EH (cell line): ENCODE measurements around the gene FGB.
"Not testable (repeated sequence)": the region's sequence is repeated elsewhere in the genome, so short reads cannot be mapped to it uniquely, and the experiment has no call there.

Source experiments
- DNase-seq: peaks from one replicate; pipeline ENCODE4 v3.0.0-alpha.2; 2015; ENCODE audit warnings: low read depth

FGB gene

DNA sequence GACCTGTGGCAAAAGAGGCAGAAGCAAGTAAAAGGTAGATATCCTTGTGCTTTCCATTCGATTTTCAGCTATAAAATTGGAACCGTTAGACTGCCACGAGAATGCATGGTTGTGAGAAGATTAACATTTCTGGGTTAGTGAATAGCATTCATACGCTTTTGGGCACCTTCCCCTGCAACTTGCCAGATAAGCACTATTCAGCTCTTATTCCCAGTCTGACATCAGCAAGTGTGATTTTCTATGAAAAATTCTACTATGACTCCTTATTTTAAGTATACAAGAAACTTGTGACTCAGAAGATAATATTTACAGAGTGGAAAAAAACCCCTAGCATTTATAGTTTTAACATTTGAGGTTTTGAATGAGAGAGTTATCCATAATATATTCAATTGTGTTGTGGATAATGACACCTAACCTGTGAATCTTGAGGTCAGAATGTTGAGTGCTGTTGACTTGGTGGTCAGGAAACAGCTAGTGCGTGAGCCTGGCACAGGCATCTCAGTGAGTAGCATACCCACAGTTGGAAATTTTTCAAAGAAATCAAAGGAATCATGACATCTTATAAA, 3.9 kb downstream of the FGB start:
- no peak for DNase-seq

DNA sequence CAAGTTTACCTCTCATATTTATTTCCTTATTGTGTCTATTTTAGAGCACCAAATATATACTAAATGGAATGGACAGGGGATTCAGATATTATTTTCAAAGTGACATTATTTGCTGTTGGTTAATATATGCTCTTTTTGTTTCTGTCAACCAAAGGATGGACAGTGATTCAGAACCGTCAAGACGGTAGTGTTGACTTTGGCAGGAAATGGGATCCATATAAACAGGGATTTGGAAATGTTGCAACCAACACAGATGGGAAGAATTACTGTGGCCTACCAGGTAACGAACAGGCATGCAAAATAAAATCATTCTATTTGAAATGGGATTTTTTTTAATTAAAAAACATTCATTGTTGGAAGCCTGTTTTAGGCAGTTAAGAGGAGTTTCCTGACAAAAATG, 6.2 kb downstream of the FGB start:
- no peak for DNase-seq

DNA sequence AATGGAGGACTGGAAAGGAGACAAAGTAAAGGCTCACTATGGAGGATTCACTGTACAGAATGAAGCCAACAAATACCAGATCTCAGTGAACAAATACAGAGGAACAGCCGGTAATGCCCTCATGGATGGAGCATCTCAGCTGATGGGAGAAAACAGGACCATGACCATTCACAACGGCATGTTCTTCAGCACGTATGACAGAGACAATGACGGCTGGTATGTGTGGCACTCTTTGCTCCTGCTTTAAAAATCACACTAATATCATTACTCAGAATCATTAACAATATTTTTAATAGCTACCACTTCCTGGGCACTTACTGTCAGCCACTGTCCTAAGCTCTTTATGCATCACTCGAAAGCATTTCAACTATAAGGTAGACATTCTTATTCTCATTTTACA, 6.8 kb downstream of the FGB start:
- DNase-seq = no peak

DNA sequence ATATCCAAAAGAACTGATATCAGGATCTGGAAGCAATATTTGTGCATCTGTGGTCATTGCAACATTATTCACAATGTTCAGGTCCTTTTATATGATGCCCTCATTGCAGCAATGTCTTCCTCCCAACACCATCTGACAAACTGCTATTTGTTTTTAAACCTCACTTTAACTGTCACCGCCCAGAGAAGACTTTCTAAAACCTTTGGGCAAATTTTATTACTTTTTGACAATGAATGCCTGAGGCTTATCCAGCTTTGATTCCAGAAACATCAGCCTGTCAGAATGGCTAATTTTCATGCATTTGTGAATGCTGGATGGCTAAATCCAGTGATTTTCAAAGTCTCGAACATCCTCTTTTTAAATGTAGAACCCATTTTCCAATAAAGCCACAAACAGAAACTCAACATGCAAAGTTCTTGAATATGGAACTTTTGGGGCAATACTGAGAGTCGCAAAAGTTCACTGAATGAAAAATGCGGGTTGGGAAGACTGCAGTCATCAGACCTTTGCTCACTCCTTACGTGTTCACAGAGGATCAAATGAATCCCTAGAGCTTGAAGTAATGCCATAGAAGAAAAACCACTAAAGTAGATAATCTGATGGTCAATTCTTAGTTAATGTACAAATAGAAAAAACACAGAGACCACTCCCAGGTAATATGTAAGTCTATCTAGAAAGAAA, 10.5 kb downstream of the FGB start:
- DNase-seq = no peak

DNA sequence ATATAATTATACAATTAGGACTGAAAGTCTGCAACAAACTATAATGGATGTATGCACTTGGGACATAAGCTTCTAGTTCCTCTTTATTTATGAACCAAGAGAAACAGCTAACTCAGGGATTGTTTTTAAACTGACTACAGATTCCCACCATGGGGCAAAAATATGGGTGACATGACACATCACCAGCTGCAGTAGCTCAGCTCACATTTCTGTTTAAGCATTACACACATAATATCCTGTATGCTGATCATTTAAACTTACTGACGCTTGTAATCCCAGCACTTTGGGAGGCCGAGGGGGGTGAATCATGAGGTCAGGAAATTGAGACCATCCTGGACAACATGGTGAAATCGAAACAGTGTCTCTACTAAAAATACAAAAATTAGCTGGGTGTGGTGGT, 11.5 kb downstream of the FGB start:
- no peak for DNase-seq

DNA sequence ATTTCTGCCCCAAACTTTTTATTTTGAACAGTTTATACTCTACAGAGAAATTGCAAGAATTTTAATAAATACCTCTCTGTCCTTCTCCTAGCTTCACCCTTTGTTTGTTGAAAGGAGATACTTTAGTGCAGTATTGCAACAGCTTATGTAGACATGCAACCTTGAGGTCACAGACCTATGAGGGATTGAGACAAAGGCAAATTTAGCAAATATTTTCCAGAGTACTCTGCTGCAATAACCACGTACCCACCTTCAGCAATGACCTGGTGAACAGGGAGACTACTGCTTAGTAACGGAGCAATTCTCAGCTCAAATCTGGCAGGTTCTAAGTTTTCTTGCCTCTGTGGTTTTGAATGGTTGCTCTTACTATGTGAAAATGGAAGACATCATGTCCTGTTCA, 14.5 kb downstream of the FGB start:
- DNase-seq = no peak

DNA sequence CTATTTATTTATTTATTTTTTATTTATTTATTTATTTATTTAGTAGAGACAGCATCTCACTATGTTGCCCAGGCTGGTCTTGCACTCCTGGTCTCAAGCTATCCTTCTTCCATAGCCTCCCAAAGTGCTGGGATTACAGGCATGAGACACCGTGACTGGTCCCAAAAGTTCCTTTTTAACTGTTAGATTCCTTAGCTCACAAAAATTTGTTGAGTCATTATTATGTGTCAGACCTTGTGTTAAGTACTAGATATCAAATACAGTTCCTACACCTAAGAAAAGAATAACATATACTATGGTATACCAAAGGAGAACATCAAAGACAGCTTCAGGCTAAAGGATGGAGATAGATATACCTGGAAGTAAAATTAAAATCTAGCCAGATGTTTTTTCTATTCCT, 16.1 kb downstream of the FGB start:
- no peak for DNase-seq

DNA sequence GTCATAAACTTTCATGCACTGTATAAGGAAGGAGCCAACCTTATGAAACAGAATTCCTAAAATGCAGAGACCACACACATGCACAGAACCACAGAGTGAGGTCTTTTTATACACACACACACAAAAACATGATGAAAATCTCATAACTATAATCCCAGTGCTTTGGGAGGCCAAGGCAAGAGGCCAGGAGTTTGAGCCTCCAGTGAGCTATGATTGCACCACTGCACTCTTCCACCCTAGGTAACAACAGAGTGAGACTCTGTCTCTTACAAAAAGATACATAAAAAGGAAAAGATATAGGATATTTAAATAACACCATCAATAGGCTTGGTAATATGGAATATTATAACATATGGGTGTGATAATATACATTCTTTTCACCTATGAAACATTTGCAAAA, 17.1 kb downstream of the FGB start:
- DNase-seq = no peak

DNA sequence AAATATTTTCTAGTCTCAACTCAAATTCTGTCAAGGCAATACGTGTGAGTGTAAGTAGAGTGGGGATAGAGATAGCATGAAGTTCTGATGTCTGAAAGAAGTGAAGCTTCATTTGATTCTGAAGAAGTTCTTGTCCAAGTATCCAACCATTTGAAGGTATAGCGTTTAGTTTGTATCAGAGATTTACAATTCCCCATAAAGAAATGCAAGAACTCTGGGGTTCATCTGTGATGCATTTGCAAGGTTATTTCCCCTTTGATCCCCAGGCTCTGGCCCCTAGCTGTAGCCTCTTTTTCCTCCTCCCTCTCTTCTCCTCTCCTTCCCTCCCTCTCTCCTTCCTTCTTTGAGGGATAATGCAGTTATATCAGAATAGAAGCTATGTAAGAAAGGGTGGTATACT, 19.9 kb downstream of the FGB start:
- no peak for DNase-seq

DNA sequence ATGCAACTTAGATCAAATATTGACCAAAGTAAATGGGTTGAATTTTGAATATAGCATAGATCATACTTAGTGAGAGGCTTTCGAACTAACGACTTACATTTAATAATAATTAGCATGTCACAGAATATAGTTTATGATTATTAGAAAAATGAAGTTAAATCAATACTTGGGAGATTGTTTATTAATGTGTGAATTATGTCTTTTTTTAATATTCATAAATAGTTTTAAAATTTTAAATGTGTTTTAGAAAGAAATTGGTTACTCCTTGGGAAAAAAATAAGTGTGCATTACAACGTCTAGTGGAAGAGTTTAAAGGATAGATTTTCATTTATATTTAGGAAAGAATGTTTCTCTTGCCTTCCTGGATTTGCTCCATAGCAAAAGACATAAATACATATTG, 20.4 kb downstream of the FGB start:
- no peak for DNase-seq

DNA sequence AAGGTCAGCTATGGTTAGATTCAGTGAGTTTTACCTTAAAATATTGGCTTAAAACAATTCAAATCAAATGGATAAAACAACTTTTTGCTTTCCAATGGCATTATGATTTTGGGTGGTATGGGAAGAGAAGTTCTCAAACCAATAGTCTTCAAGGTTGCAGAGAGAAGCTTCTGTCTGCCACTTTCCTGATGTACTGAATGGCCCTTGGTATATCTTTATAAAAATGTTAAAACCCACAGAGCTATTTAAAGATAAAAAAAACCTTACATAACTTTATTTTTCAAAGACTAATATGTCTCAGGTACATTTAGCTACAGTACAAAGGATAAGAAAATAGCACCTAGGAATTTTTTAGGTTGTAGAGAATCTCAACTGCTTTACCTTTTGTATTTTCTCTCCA, 20.9 kb downstream of the FGB start:
- DNase-seq = no peak

DNA sequence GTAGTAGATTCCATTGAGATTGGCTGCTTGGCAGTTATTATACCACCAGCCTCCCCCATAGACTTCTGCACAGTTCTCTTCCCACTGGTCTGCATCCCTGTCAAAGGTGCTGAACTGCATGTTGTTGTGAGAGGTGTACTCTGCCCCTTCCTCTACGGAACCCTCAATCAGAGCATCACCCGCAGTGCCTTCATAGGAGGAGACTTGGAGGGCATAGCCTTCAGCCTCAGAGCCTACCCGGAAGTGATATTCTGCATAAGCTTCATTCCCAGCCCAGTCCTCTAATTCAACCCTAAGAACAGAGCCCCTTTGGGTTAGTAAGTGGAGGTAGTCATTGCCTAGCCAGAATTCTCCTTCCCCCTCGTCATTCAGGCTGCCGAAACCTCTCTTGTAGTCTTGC, 21.4 kb downstream of the FGB start:
- no peak for DNase-seq

DNA sequence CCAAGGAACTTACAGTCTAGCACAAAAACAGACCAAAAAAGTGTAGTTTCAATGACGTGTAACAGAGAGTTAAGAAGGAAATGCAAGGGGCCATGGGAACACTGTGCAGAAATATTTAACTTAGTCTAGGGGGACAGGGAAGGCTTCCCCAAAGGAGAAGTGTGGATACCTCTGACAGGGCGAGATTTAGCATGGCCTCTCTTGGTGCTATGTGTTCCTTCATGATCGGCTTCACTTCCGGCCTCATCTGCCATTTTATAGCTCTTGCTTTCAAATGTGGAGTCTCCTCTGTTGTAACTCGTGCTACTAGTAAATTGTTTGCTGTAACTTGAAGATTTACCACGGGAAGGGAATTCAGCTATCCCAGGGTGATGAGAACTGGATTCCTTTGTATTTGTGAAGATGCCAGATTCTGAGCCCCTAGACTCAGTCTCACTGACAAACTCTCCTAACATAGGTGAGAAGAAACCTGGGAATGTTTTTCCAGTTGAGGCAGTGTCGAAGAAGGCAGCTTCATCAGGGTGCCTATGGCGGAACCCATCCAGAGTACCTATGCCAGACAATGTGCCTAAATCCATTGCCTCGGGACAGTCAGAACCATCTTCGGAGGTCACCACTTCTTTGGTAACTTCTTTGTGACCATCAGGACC, 22.7 kb downstream of the FGB start:
- no peak for DNase-seq

DNA sequence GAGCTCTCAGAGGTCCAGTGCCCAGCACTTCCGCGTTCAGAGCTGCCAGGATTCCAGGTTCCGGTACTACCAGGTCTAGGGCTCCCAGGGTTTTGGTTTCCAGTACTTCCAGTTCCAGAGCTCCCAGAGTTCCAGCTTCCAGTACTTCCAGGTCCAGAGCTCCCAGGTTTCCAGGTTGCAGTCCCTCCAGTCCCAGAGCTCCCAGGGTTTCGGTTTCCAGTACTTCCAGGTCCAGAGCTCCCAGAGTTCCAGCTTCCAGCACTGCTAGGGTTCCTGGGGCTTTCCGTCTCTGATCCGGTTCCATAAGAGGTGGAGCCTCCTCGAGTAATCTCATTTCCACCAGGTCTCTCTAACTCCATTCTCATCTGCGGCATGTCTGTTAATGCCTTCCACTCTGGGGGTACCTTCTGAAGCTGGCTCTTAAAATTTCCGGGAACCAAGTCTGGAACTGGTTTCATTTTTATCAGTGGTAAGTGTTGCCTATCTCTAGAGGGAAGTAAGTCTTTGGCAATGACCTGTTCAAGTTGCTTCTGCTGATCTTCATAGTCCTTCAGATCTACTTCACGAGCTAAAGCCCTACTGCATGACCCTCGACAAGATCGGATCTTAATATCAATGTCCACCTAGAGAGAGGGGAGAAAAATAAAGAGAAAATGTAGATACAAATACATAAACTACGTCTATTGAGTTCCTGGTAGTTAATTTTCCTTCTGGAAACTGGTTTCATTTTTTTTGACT, 23.7 kb downstream of the FGB start:
- DNase-seq = no peak

DNA sequence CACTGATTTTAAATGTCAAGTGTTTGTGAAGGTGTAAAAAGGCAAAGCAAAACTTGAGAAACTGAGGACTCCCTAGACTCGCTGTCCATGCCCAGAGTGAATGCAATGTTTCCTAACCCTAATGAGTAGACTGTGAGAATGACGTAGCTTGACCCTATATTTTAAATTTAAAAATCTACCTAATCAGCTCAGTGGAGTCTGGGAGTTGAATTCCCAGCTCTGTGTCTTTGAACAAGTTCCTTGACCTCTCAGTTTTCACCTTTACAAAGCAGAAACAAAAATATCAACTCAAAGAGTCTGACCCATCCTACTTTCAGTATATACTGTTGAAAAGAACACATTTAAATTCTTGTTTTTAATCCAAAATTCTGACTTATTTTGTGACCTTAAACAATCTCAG, 25.4 kb downstream of the FGB start:
- no peak for DNase-seq

DNA sequence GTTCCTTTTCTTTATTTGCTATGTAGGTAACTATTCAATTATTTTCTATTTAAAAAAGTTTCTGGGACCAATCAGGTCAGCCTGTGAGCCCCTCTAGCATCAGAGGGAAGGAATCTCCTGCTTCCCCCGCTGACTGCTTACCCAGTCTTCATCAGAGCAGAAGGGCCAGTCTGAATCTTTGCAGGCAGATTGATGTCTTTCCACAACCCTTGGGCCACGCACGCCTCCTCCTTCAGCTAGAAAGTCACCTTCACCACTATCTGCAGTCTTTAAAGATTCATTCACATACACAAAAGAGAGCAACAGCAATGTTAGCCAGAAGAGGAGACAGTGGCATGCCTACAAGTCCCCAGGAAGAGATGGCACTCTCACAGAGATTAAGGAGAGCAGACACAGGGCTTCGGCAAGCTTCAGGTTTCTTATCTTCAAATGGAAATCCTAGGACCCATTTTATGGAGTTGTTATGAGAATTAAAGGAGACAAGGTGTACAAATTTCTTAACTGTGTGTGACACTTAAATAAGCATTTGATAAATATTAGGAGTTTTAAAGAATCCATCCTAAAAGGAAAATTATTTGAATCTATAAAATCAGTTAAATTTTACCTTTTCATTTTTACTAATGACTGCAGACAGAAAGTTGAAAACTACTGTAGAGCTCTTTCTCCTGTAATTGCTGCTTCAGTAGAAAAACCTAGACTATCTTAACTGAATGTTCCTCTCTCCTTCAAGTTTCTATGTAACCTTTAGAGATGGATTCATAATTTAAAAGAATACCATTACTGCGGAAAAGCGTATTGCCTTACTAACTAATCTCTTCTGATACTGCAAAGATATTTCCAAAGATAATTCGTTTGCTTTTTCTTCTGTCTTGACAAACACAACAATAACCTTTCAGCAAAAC, 26.7 kb downstream of the FGB start:
- DNase-seq = no peak

DNA sequence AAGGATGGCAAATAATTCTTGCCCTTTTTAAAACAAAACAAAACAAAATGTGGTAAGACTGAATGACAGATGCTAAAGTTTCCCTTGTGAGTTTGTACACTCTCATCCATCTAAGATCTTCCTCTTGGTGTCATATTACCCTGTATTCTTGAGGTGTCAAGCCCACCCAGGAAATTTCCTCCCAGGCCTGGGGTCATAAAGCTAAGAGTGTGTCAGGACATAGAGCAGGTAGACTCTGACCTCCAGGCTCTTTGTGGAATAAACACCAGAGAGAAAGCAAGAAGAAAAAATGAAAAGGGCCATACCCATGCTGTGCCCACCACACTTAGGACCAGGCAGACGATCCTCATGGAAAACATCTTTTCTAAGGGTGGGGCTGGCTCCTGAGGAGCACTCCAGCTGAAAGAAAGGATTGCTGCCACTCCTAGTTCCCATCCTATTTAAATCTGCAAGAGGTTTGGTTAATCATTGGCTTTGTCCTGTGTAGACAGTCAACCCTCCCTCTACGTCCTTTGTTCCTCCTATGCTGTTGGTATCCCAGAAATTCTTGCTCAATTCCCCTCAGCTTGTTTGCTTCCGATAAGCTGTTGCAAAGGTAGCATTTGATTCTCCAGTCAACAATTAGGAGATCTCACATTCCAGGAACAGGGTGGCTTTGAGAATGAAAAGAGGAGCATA, 27.7 kb downstream of the FGB start, which contains the start of gene FGA:
FGA (minus strand) TSS at position 414 of the 678 bp plus-strand sequence; CDS start at position 359, 55 bp downstream.
- no peak for DNase-seq

DNA sequence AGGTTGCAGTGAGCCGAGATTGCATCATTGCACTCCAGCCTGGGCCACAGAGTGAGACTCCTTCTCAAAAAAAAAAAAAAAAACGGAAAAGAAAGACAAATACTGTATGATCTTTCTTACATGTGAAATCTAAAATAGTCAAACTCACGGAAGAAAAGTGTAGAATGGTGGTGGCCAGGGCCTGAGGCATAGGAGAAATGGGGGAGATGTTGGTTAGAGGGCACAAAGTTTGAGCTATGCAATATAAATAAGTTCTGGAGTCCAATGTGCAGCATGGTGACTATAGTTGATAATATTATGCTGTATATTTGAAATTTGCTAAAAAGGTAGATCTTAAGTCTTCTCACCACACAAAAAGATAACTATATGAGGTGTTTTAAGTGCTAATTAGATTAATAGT, 29.1 kb downstream of the FGB start:
- no peak for DNase-seq

DNA sequence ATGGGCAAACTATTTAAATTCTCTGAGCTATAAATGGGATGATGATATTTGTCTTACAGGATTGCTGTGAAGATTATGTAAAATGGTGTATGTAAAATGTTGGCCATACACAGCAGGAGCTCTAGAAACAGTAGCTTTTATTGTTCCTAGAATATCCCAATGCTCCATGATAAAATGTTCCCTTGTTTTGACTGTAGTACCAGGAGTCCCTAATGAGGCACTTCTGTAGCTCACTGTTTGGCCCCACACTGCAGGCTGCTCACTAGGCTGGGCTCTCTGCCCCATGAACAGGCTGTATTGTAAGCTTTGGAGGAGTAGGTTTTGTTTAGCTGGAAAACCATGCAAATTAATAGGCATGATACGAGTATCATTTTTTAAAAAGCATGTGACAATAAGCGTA, 31.1 kb downstream of the FGB start:
- DNase-seq = no peak

DNA sequence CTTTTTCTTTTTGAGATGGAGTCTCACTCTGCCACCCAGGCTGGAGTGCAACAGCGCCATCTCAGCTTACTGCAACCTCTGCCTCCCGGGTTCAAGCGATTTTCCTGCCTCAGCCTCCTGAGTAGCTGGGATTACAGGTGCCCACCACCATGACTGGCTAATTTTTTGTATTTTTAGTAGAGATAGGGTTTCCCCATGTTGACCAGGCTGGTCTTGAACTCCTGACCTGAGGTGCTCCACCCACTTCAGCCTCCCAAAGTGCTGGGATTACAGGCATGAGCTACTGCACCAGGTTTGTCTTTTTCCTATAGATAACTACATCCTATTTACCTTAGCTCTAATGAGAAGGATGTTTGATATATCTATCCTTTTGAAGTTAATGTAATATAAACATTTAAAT, 31.5 kb downstream of the FGB start:
- not testable (repeated sequence) for DNase-seq

DNA sequence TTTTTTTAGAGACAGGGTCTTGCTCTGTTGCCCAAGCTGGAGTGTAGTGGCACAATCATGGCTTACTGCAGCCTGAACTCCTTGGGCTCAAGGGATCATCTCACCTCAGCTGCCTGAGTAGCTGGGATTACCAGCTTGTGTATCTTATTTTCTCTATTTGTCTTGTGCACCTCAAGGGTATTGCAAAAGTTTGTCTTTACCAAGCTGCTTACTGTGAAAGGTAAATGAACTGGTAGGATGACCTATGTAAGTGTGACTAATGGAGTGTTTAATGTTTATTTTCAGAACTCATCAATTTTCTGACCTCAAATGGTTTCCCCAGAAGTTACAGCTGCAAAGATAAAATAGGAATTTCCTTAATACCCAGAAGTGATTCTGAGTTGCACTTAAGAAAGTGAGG, 33.0 kb downstream of the FGB start:
- no peak for DNase-seq
